Breast epithelium (tissue), 4 donors: Measurements from ENCODE around the gene GRK5. TPM values are rescaled to one million over a fixed set of nuclear protein-coding genes. Genes with fewer than 3 reads are reported as not detected.

ENCODE experiments used
- DNase-seq, 2 donors: peaks; one replicate each; pipeline ENCODE4 v3.0.0-alpha.2; 2019; ENCODE audit warnings: low spot score in 2 of 2
- H3K27ac ChIP-seq, 2 donors: fragments of 200-600 bp; sonication (generic) in 1 of 2; one replicate each; pipeline ENCODE4 v1.5.1; 2016 to 2019; ENCODE audit warnings: mild to moderate bottlenecking in 1 of 2
- H3K27me3 ChIP-seq, 2 donors: fragments of 200-600 bp; sonication (generic) in 1 of 2; one replicate each; pipeline versions ENCODE4 v1.5.1 to v1.6.0; 2017 to 2019; ENCODE audit warnings: control low read depth in 1 of 2, mild to moderate bottlenecking in 1 of 2
- H3K36me3 ChIP-seq: fragments of 200-600 bp; one replicate; pipeline ENCODE4 v1.5.1; 2019
- H3K4me1 ChIP-seq, 2 donors: fragments of 200-600 bp; sonication (generic); one replicate each; pipeline ENCODE4 v1.5.1; 2016 to 2019; ENCODE audit warnings: control low read depth in 1 of 2
- H3K4me3 ChIP-seq, 3 donors: fragments of 200-600 bp; sonication (generic); 1 replicate in 2 of 3; 2 replicates in 1 of 3; pipeline ENCODE4 v1.5.1; 2016 to 2019; ENCODE audit warnings: mild to moderate bottlenecking in 3 of 3, moderate library complexity in 2 of 3
- H3K9me3 ChIP-seq, 2 donors: fragments of 200-600 bp; sonication (generic) in 1 of 2; one replicate each; pipeline ENCODE4 v1.5.1; 2016 to 2019; ENCODE audit warnings: control low read depth in 1 of 2
- CTCF ChIP-seq, 3 donors: fragments of 450-650 bp; IDR thresholded peaks; one replicate each; pipeline ENCODE4 v1.5.1; 2016 to 2017; ENCODE audit warnings: antibody characterized with exemption in 3 of 3, mild to moderate bottlenecking in 3 of 3, moderate library complexity in 3 of 3
- POLR2A ChIP-seq: fragments of 450-650 bp; IDR thresholded peaks from one replicate; pipeline ENCODE4 v1.6.1; 2016; ENCODE audit warnings: antibody characterized with exemption, mild to moderate bottlenecking, moderate library complexity
- POLR2AphosphoS5 ChIP-seq, 3 donors: sonication (generic); formaldehyde crosslinking; IDR thresholded peaks; one replicate each; pipeline ENCODE4 v1.6.1; 2017; ENCODE audit warnings: antibody characterized with exemption in 3 of 3
- intact Hi-C: fragments of 100-400 bp; cut with DNase I; formaldehyde crosslinking; loops from one replicate; pipeline ENCODE4 v1.15.1; 2023; ENCODE audit warnings: low total_unique reads
- total RNA-seq, 3 donors: library from RNA; depleted of rRNA; stranded (reverse); fragments of >200 nt; gene quantifications; one replicate each; pipeline ENCODE4 v1.1.0, GENCODE V29; 2016

The GRK5 gene
- total RNA-seq, 3 donors from 2014 or later = 14.9 to 20.6 (median 15.2) TPM

DNA sequence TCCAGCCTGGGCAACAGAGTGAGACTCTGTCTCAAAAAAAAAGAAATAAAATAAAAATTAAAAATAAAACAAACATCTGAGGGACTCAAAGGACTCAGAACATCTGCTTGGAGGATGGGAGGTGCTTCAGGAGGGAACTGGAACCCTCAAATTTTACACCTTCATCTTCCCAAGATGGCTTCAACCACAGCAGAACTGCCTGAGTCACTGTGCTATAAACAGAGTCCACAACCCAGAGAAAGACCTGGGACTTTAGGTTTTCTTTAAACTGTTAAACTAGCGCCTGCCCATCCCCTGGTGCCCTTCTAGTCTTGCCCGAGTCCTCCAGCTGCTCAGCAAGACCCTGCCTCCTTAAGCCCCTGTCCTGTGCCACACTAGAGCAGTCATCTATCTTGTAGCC, 294.3 kb downstream of the GRK5 start:
- Histone ChIP-seq H3K27me3 (no peaks in the 10 kb centered on the region), H3K36me3 (no peaks in the 10 kb centered on the region), H3K9me3 (no peaks in the 10 kb centered on the region), H3K4me1 (no peaks in the 10 kb centered on the region), H3K27ac (no peak overlapping the region), H3K4me3 (no peak overlapping the region)
- intact Hi-C loops = no loop called here
- no peak for DNase-seq
- TF ChIP-seq POLR2AphosphoS5 (IDR thresholded peaks at IDR 0.05) = no peak
- no peak for TF ChIP-seq POLR2A
- TF ChIP-seq CTCF (IDR thresholded peaks at IDR 0.05) = no peak

DNA sequence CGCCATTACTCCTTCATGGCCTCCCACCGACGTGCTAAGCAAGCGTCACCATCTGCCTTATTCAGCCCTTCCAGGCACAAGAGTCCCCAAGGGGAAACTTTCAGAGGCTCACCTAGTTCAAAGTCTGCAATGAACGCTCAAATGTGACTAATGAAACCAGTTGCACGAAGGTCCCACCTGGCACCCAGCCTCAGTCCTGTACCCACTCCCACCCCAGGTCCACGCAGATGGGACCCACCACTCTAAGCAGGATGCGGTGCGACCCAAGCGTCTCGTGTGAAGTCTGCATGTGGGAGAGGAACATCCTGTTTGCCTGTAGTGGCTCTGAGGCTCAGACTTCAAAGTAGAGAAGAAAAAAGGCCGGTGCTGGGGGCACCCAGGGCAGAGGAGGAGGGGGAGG, 294.8 kb downstream of the GRK5 start:
- H3K4me1 ChIP-seq = no peaks in the 10 kb centered on the region
- no peaks in the 10 kb centered on the region for H3K27me3 ChIP-seq
- no peak for DNase-seq
- TF ChIP-seq POLR2A (no peak), CTCF (IDR thresholded peaks at IDR 0.05) (no peak), POLR2AphosphoS5 (IDR thresholded peaks at IDR 0.05) (no peak)
- H3K36me3 ChIP-seq = no peaks in the 10 kb centered on the region
- H3K27ac ChIP-seq = no peak overlapping the region
- intact Hi-C loops = no loop called here
- H3K4me3 ChIP-seq = no peak overlapping the region
- H3K9me3 ChIP-seq = no peaks in the 10 kb centered on the region

DNA sequence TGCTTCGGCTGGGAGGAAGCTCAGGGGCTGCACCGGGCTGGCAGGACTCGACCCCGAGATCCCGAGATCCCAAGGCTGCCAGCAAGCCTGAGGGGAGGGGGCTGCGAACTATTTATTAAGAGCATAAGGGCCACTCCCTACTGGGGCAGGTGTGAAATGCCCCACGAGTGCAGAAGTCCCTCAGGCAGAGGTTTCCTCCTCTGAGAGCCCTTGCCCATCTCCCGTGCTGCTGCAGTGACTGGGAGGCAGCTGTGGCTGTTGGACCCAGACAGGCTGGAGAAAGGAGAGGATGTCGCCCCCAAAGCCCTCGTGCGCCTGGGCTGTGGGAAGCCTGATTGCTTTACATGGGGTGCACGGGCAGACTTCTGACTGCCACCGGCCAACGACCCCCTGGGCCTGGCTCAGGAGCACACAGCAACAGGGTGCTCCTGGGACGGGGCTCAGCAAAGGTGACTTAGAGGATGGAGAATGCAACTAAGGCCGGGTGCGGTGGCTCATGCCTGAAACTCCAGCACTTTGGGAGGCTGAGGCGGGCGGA, 295.3 kb downstream of the GRK5 start:
- TF ChIP-seq POLR2A = no peak
- no peak for TF ChIP-seq POLR2AphosphoS5 (IDR thresholded peaks at IDR 0.05)
- no peak for TF ChIP-seq CTCF (IDR thresholded peaks at IDR 0.05)
- Histone ChIP-seq H3K36me3 (no peaks in the 10 kb centered on the region), H3K4me1 (no peaks in the 10 kb centered on the region), H3K27me3 (no peaks in the 10 kb centered on the region), H3K4me3 (no peak overlapping the region), H3K9me3 (no peaks in the 10 kb centered on the region), H3K27ac (no peak overlapping the region)
- intact Hi-C loops = no loop called here
- no peak for DNase-seq

- Histone ChIP-seq H3K36me3 (no peaks in the 10 kb centered on the region), H3K27ac (no peak overlapping the region), H3K4me3 (no peak overlapping the region), H3K27me3 (no peaks in the 10 kb centered on the region), H3K4me1 (no peaks in the 10 kb centered on the region), H3K9me3 (no peaks in the 10 kb centered on the region)
- TF ChIP-seq POLR2A (no peak), CTCF (IDR thresholded peaks at IDR 0.05) (no peak), POLR2AphosphoS5 (IDR thresholded peaks at IDR 0.05) (no peak)
- DNase-seq = no peak
- intact Hi-C loops = no loop called here
These were observed 296.4 kb downstream of the GRK5 start for GRCh38 chr10:119503821-119504220.

DNA sequence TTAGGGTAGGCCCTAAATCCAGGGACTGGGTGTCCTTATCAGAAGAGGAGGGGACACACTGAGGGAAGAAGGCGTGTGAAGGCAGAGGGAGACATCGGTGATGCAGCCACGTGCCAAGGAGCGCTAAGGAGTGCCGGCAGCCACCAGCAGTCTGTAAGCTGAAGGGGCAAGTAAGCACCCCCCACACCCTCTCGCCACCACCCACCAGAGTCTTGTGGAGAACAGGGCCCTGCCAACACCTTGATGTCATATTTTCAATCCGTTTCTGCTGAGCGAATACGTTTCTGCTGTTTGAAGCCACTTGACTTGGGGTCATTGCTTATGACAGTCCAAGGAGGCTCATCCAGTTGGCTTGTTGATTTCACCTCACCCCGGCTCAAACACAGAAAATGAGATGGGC, 297.3 kb downstream of the GRK5 start:
- Histone ChIP-seq H3K36me3 (no peaks in the 10 kb centered on the region), H3K9me3 (no peaks in the 10 kb centered on the region), H3K4me3 (no peak overlapping the region), H3K27me3 (no peaks in the 10 kb centered on the region), H3K4me1 (no peaks in the 10 kb centered on the region), H3K27ac (no peak overlapping the region)
- intact Hi-C loops = no loop called here
- TF ChIP-seq POLR2AphosphoS5 (IDR thresholded peaks at IDR 0.05) (no peak), CTCF (IDR thresholded peaks at IDR 0.05) (no peak), POLR2A (no peak)
- DNase-seq = no peak
